Ishikawa (cell line): ENCODE results near the gene SETD6.

ENCODE experiments used
- CEBPB ChIP-seq: IDR thresholded peaks from 2 replicates; pipeline ENCODE4 v1.6.1; 2012
- CREB1 ChIP-seq: IDR thresholded peaks from 2 replicates; pipeline ENCODE4 v1.6.1; 2012; ENCODE audit warnings: low read depth
- EGR1 ChIP-seq: IDR thresholded peaks from 2 replicates; pipeline ENCODE4 v1.6.1; 2012
- EP300 ChIP-seq: IDR thresholded peaks from 2 replicates; pipeline ENCODE4 v1.6.1; 2012; ENCODE audit warnings: borderline replicate concordance
- FOXM1 ChIP-seq: IDR thresholded peaks from 2 replicates; pipeline ENCODE4 v1.6.1; 2012; ENCODE audit warnings: low read depth, borderline replicate concordance
- NFIC ChIP-seq: IDR thresholded peaks from 2 replicates; pipeline ENCODE4 v1.6.1; 2012
- RAD21 ChIP-seq: IDR thresholded peaks from 2 replicates; pipeline ENCODE4 v1.6.1; 2012; ENCODE audit warnings: low read depth
- TAF1 ChIP-seq: IDR thresholded peaks from 2 replicates; pipeline ENCODE4 v1.6.1; 2012; ENCODE audit warnings: low read depth, mild to moderate bottlenecking
- TCF12 ChIP-seq: IDR thresholded peaks from 2 replicates; pipeline ENCODE4 v1.6.1; 2012; ENCODE audit warnings: low read depth
- TEAD4 ChIP-seq: IDR thresholded peaks from 2 replicates; pipeline ENCODE4 v1.6.1; 2012
- YY1 ChIP-seq: IDR thresholded peaks from 2 replicates; pipeline ENCODE4 v1.6.1; 2012; ENCODE audit warnings: low read depth
- ZBTB7A ChIP-seq: IDR thresholded peaks from 2 replicates; pipeline ENCODE4 v1.6.1; 2012; ENCODE audit warnings: low read depth
- TF ChIP-seq, protein P1 (sequence below): IDR thresholded peaks from 2 replicates; pipeline ENCODE4 v1.6.1; 2012
- TF ChIP-seq, protein P2 (sequence below): IDR thresholded peaks from 2 replicates; pipeline ENCODE4 v1.6.1; 2012
- TF ChIP-seq, protein P3 (sequence below): IDR thresholded peaks from 2 replicates; pipeline ENCODE4 v1.6.1; 2012; ENCODE audit warnings: low read depth, mild to moderate bottlenecking

SETD6 gene, protein sequence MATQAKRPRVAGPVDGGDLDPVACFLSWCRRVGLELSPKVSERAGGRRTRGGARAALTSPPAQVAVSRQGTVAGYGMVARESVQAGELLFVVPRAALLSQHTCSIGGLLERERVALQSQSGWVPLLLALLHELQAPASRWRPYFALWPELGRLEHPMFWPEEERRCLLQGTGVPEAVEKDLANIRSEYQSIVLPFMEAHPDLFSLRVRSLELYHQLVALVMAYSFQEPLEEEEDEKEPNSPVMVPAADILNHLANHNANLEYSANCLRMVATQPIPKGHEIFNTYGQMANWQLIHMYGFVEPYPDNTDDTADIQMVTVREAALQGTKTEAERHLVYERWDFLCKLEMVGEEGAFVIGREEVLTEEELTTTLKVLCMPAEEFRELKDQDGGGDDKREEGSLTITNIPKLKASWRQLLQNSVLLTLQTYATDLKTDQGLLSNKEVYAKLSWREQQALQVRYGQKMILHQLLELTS

DNA sequence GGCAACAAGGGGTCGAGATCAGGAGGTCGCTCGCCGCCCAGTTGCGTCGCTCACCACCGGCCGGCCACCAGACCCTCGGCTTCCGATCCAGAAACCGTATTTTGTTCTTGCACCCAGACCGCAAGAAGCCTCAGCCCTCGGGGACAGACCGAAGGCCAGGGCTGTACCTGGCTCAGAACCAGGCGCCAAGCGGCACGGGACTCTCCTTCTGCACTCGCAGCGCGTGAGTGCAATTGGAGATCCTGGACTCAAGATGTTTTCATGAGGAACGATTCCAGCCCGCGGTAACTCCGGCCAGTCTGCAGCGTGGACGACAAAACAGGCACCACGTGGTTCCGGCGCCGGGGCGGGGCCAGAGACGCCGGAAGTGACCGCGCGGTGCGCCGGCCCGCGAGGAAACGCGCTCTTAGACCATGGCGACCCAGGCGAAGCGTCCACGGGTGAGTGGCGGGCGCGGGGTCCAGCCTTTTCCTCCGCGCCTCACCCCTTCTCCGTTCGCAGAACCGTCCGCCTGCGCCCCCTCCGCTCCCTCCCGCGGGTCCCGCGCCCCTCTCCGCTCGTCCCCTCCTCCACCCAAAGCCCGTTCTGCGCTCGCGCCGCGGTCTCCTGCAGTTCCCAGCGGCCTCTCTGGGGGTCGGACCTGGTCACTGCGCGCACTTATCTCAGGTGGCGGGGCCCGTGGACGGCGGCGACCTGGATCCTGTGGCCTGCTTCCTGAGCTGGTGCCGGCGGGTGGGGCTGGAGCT lies at the start of gene SETD6:
SETD6 (plus strand) TSS at position 393 of the 746 bp plus-strand sequence; CDS start at position 414, 21 bp downstream.
- TF ChIP-seq, protein P1, sequence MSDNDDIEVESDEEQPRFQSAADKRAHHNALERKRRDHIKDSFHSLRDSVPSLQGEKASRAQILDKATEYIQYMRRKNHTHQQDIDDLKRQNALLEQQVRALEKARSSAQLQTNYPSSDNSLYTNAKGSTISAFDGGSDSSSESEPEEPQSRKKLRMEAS, result peak; percentile 99
- TF ChIP-seq, protein P2, sequence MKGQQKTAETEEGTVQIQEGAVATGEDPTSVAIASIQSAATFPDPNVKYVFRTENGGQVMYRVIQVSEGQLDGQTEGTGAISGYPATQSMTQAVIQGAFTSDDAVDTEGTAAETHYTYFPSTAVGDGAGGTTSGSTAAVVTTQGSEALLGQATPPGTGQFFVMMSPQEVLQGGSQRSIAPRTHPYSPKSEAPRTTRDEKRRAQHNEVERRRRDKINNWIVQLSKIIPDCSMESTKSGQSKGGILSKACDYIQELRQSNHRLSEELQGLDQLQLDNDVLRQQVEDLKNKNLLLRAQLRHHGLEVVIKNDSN, result peak; percentile 95
- peak; percentile 78 for TF ChIP-seq TAF1
- TF ChIP-seq, protein P3, sequence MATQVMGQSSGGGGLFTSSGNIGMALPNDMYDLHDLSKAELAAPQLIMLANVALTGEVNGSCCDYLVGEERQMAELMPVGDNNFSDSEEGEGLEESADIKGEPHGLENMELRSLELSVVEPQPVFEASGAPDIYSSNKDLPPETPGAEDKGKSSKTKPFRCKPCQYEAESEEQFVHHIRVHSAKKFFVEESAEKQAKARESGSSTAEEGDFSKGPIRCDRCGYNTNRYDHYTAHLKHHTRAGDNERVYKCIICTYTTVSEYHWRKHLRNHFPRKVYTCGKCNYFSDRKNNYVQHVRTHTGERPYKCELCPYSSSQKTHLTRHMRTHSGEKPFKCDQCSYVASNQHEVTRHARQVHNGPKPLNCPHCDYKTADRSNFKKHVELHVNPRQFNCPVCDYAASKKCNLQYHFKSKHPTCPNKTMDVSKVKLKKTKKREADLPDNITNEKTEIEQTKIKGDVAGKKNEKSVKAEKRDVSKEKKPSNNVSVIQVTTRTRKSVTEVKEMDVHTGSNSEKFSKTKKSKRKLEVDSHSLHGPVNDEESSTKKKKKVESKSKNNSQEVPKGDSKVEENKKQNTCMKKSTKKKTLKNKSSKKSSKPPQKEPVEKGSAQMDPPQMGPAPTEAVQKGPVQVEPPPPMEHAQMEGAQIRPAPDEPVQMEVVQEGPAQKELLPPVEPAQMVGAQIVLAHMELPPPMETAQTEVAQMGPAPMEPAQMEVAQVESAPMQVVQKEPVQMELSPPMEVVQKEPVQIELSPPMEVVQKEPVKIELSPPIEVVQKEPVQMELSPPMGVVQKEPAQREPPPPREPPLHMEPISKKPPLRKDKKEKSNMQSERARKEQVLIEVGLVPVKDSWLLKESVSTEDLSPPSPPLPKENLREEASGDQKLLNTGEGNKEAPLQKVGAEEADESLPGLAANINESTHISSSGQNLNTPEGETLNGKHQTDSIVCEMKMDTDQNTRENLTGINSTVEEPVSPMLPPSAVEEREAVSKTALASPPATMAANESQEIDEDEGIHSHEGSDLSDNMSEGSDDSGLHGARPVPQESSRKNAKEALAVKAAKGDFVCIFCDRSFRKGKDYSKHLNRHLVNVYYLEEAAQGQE, result no peak
- no peak; the same call in 1 of the 2 replicates for TF ChIP-seq CEBPB
- TF ChIP-seq YY1, result peak; percentile 85
- no peak for TF ChIP-seq NFIC
- TF ChIP-seq TCF12, result peak; percentile 43; the same call in 1 of the 2 replicates

DNA sequence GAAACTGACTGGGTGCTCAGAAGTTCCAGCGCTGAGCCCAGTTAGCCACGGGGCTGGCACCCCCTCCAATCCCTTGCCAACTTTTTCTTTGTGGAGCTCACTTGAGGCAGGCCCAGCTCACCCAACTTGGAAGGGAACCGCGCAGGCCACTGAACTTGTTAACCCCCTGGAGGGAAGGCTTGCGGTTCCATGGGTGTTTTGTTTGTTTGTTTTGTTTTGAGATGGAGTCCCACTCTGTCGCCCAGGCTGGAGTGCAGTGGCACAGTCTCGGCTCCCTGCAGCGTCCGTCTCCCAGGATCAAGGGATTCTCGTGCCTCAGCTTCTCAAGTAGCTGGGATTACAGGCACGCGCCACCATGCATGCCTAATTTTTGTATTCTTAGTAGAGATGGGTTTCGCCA lies 49.5 kb upstream of the SETD6 start:
- TF ChIP-seq TEAD4, result no peak
- TF ChIP-seq NFIC, result no peak
- TF ChIP-seq EGR1, result no peak
- no peak for TF ChIP-seq CEBPB
- TF ChIP-seq TCF12, result no peak
- TF ChIP-seq FOXM1, result no peak
- TF ChIP-seq EP300, result no peak
- TF ChIP-seq, protein P2, result no peak
- TF ChIP-seq, protein P1, result no peak
- TF ChIP-seq CREB1, result no peak
- no peak for TF ChIP-seq ZBTB7A
- no peak for TF ChIP-seq TAF1
- no peak for TF ChIP-seq YY1
- no peak for TF ChIP-seq RAD21
- TF ChIP-seq, protein P3, result no peak

DNA sequence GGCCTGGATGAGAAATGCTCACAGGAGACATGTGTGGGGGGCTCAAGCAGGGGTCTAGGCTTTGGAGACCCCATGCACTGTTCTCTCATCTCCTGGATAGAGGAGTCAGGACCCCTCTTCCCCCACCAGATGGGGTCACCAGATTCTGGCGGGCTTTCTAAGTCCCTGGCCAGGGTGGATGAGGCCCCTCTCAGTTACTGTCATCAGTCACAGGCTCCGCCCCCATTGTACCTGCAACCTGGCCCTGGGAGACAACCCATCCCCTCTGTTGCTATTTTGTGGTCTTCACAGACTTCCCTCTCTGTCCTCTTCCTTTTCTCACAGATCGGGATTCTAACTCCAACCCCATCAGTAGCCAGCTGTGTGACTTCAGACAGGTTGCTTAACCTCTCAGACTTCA lies 48.9 kb upstream of the SETD6 start:
- no peak for TF ChIP-seq TEAD4
- TF ChIP-seq TCF12, result no peak
- no peak for TF ChIP-seq FOXM1
- TF ChIP-seq, protein P1, result no peak
- TF ChIP-seq, protein P3, result no peak

DNA sequence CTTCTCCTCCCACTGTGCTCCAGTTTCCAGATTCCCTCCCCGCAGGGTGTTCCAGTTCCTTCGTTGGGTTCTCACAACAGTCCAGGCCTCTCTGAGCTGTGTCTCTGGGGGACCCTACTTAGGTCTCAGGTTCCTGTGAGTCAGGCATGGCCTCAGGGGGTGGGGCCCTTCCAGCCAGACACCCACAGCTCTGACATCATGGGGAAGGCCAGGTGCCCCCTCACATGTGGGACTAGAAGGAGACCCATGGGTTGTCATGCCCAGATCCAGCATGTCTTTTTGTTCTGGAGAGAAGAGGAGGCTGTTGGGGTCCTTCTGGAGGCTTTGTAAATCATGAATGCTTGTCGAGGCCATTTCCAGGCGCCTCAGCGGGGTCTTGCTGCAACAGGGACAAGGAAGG lies 47.4 kb upstream of the SETD6 start:
- TF ChIP-seq EP300 (no peak), TCF12 (no peak), FOXM1 (no peak), NFIC (no peak), YY1 (no peak), RAD21 (no peak), TEAD4 (no peak), EGR1 (no peak)
- TF ChIP-seq, protein P2, result no peak
- TF ChIP-seq, protein P3, result no peak
